NCI-H2107 treated with DMSO at 0.1 percent for 48 hours (cell line): Measurements from ENCODE around the gene SPOCK1.

ENCODE experiments used
- DNase-seq: peaks from one replicate; lab custom pipeline; 2025; ENCODE audit not compliant: unreplicated experiment; lab: John Stamatoyannopoulos, UW

The SPOCK1 gene

GRCh38 chr5:137167187-137167586 lies 331.9 kb downstream of the SPOCK1 start:
- DNase-seq, result no peak

DNA sequence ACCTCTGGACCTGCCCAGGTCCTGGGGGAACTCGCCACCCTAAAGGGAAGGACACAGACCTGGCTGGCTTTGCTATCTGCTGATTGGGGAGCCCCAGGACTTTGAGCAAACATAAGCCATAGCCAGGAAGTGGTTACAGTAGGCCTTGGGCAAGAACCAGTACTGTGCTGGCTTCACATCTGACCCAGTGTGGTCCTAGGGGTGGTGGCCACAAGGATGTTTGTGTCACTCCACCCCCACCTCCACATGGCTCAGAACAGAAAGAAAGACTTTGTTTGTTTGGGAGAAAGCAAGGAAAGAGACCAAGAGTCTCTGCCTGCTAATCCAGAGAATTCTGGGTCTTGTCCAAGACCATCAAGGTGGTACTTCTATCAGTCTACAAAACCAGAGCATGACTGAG lies 334.2 kb downstream of the SPOCK1 start:
- no peak for DNase-seq

GRCh38 chr5:137164536-137164935 lies 334.6 kb downstream of the SPOCK1 start:
- DNase-seq, result no peak

GRCh38 chr5:137158691-137159090 lies 340.4 kb downstream of the SPOCK1 start:
- no peak for DNase-seq

- DNase-seq, result no peak
Measured at GRCh38 chr5:137156180-137156579, 342.9 kb downstream of the SPOCK1 start.

GRCh38 chr5:137155261-137156000 lies 343.7 kb downstream of the SPOCK1 start:
- no peak for DNase-seq

GRCh38 chr5:137152616-137153015 lies 346.5 kb downstream of the SPOCK1 start:
- no peak for DNase-seq

DNA sequence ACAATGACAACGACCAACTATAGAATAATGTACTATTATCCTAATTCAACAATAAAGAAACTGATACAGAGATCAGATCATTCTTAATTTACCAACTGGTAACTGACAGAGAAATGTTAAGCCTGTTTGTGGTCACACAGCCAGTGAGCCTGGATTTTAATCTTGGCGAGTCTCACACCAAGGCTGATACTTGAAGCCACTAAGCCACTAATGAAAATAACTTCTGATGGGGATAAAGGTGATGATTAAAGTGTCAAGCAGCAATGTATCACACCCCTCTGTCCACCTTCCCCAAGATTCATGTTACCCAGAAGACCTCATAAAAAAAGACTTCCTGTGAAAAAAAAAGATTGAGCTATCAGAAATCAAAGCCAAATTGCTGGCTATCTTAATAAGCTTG lies 350.5 kb downstream of the SPOCK1 start:
- DNase-seq, result no peak

- no peak for DNase-seq
Measured at GRCh38 chr5:137148159-137148558, 351.0 kb downstream of the SPOCK1 start.

- no peak for DNase-seq
Measured at GRCh38 chr5:137147346-137147745, 351.8 kb downstream of the SPOCK1 start.

DNA sequence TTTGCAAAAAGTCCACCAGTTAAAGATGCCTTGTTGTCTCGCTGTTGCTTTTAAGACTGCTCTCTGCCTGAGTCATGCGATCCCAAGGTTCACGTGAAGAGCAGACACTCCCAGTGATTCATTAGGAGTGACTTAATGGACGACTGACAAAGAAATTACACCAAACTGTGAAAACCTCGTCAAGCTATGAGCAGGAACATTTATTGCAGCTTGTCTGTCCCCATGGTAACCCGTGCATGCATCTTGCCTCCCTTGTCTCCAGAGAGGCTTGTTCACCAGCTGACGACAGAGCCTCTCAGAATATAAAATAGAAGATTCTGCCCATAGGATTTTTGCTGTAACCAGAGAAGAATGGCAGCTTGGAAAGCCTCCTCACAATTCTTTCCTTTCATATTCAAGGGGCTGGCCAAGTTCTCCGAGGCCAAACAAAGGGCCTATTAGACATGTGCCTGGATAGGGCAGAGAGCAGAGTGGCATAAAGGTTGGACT lies 352.7 kb downstream of the SPOCK1 start:
- DNase-seq, result no peak

DNA sequence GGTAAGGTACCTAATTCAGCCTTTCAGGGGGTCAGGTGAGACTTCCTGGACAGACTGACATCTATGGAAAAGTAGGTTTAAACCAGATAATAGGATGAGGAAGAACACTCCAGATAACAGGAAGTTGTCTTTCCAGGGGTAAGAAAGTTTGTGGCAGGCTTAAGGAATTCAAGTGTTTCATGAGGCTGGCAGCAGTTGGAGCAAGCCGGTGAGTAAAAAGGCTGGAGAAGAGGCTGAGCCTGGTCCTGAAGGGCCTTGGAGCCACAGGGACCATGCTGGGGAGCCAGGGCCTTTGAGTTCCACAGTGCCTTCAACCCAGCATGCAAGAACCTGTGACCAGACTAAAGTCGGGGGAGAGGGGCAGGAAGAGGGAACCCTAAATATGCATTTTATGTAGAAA lies 353.4 kb downstream of the SPOCK1 start:
- DNase-seq, result no peak

- DNase-seq, result no peak
Measured at GRCh38 chr5:137144656-137145055, 354.5 kb downstream of the SPOCK1 start.

- no peak for DNase-seq
Measured at GRCh38 chr5:137142764-137143605, 356.1 kb downstream of the SPOCK1 start.

GRCh38 chr5:137142346-137142745 lies 356.8 kb downstream of the SPOCK1 start:
- DNase-seq, result no peak

DNA sequence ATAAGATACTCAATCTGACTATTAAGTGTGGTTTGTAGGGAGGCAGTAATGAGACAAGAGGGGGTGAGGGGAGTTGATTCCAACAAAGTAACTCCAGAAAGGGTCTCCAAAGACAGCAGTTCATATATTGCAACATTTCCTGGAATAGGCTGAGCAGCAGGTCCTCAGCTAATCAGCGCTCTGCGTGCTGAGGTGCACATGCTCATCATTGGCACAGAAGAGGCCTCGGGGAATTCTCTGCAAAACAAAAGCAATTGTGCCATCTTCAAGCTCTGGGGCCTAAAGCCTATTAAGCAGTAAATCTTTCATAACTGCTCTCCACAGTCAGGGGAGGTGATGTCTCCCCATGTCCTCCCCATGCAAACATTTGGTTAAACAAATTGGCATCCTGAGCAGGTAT lies 357.3 kb downstream of the SPOCK1 start:
- no peak for DNase-seq

DNA sequence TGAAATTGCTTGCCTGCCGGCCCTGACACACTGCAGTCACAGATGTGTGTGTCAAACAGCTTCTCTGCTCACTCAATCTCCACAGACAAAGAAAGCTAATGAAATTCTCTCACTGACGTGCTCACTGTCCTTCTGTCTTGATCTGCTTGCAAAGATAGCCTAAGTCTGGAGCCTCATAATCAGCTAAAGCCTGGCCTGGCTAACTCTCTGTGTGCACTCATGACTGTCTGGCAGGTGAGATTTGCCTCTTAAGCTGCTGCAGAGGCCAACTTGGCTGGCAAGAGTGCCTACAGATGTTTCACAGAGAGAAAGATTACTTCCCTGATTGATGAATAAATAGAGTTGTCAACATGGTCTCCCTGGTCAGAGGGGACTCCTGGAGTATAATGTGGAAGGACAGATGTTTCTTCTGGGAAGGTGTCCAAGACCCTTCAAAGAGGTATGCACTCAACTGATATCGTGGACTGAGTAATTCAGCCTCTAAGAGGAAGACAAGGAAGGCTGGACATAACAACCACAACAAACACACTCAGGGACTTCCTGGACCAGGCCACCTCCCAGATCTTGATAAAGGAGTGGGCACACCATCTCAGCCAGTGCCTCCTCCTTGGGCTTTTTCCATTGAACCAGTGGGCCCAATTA lies 362.0 kb downstream of the SPOCK1 start:
- no peak for DNase-seq

GRCh38 chr5:137134920-137135532 lies 364.1 kb downstream of the SPOCK1 start:
- no peak for DNase-seq

- no peak for DNase-seq
Measured at GRCh38 chr5:137129886-137130680, 369.0 kb downstream of the SPOCK1 start.

DNA sequence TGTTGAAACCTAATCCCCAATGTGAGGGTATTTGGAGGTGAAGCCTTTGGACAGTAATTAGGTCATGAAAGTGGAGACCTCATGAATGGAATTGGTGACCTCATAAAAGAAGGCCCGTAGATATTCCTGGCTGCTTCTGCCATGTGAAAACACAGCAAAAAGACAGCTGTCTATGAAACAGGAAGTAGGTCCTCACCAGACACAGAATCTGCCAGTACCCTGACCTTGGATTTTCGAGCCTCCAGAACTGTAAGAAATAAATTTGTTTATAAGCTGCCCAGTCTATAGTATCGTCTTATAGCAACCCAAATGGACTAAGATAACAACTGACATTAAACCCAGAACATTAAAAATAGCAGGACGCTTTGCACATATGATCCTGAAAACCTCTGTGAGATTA lies 371.1 kb downstream of the SPOCK1 start:
- DNase-seq, result no peak
